ENCODE data around the gene CLIC5.

The CLIC5 gene

DNA sequence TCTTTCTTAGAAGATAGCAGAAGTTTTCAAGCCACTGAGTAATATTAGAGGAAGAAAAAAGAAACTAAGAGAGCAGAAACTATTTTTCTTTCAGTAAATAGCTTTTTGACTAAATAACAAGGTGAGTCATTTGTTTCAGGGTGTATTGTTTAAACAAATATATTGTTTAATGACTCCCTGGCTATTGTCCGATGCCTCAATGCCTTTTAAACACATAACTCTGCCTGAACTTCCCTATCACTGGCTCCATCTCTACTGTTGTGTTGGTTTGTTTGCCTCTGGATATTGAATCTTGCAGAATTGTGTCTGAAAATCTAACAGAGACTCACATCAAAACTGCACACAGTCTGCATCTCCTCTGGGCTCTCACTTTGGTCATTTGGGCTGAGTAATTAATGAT, 19.6 kb upstream of the CLIC5 start:
- DNase-seq (ENCODE audit: low spot score): no peak

DNA sequence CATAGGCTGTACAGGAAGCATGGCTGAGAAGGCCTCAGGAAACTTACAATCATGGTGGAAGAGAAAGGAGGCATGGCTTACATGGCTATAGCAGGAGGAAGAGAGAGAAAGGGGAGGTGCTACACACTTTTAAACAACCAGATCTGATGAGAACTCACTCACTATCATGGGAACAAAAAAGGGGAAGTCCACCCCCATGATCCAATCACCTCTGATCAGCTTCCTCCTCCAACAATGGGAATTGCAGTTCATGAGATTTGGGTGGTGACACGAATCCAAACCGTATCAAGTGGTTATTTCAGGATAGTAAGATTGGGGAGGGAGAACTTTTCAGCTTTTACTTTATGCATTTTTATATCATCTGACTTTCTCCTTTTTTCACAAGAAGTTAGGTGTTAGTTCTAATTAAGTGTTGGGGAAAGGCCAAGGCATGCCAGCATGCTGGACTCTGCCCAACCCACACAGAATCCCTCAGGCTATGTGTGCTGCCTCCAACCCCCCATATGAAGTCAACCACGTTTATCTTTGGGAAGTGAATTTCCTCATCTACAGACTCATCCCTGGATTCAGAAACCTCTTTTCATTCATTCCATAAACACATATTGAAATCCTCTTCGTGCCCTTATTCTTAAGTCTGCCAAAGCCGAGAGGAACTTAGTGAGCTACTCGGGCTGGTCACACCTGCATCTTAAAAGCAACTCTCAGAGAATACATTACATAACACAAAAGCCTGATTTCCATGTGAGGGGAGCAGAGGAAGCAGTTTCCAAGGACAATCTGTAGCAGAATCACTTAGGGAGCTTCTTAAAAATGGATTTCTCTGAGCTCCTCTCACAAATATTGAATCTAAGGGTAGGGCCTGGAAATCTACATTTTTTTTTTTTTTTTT, 16.7 kb upstream of the CLIC5 start:
- DNase-seq (ENCODE audit: low spot score): no peak

DNA sequence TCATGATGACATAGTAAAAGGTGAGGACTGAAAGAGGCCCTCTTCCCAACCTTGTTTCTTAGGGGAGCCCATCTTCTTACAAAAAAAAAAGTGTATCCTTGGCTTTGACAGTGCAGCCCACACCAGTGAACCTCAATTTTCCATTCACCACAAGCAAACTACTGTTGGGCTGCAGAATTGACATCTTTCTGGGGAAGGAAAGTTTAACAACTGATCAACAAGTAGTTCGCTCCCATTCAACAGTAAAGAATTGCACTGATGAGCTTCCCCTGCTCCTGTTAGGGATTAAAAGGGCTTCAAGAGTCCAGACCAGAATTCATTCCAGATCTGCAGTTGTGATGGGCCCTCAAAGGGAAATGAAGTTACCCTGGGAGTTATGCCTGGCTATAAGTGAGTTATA, 13.9 kb upstream of the CLIC5 start:
- no peak for DNase-seq (ENCODE audit: low spot score)

DNA sequence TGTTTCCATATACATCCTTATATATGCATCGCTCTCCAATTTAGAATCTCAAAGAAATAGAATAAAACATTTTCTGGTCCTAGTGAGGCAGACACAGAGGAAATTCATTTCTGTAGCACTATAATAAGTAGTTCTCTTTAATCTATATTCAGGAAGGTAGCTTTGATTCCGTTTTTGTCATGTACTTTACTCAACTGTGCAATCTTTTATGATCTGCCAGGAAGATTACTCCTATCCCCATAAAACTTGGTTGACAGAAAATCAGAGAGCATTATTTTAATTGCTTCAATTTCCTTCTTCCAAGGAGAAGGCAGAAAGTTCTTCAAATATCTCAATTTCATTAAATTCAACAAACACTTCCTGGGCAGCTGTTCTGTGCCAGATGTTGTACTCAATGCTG, 10.6 kb upstream of the CLIC5 start:
- DNase-seq (ENCODE audit: low spot score): no peak

DNA sequence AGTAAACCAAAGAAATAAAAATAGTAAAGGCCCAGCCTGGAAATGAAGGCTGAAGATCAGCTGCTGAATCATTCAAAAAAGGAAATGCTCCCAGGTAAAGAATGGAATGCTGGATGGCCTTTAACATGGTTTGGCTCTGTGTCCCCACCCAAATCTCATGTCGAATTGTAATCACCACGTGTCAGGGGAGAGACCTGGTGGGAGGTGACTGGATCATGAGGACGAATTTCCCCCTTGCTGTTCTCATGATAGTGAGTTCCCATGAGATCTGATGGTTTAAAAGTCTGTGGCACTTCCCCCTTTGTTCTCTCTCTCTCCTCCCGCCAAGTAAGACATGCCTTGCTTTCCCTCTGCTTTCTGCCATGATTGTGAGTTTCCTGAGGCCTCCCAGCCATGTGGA, 9.9 kb upstream of the CLIC5 start:
- DNase-seq (ENCODE audit: low spot score): no peak

DNA sequence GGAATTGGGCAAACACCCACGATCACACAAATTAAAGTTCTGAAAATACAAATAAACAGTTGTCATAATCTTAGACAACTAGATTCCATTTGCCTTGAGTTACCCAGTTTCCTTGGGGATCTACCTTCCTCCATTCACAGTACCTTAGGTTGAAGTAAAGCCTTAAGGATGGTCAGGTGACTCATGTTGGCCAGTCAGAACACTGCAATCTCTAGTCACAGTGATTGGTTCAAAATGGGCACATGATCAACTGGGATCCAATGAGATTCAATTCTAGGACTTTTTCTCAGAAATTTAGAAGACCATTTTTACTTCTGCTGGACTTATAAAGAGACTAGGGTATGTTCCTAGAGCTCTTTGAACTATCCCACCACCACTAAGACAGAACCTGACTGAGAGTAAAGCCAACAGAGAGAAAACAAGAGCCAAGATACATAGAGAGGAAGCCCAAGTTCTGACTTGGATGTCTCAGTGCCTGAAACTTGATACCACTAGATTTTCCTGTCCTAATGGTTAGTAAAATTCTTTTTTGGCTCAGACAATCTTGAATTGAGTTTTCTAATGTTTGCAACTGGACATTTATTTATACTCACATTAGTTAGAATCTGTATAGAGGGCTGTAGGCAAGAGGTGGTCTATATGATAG, 8.6 kb upstream of the CLIC5 start:
- peak; percentile 47 for DNase-seq (ENCODE audit: low spot score)

DNA sequence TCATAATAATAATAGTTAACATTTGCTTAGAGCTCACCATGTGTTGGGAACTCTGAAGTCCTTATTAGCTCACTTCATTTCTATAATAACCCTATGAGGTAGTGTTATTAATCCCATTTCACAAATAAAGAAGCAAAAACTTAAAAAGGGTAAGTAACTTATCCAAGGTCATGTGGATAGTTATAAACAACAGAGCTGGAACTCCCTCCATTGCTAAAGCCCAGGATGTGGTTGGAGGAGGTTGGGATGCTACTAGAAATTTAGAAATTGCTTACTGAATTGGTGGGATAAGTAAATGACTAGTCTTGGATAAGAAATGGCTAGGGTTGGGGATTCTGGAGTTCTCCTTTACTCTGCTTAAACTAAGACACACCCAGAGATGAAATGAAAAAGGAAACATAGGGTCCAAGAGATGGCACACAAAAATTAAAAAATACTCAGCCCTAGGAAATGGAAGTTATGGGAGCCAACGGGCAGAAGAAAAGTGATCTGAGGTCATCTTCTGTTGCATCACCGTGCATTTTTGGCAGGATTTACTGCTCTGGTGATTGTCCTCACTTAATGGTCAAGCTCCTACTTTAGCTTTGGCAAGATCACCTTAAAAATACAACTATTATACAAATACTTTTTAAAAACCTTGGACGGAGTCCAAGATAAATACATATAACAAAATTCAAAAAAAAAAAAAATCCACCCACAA, 7.7 kb upstream of the CLIC5 start:
- no peak for DNase-seq (ENCODE audit: low spot score)

DNA sequence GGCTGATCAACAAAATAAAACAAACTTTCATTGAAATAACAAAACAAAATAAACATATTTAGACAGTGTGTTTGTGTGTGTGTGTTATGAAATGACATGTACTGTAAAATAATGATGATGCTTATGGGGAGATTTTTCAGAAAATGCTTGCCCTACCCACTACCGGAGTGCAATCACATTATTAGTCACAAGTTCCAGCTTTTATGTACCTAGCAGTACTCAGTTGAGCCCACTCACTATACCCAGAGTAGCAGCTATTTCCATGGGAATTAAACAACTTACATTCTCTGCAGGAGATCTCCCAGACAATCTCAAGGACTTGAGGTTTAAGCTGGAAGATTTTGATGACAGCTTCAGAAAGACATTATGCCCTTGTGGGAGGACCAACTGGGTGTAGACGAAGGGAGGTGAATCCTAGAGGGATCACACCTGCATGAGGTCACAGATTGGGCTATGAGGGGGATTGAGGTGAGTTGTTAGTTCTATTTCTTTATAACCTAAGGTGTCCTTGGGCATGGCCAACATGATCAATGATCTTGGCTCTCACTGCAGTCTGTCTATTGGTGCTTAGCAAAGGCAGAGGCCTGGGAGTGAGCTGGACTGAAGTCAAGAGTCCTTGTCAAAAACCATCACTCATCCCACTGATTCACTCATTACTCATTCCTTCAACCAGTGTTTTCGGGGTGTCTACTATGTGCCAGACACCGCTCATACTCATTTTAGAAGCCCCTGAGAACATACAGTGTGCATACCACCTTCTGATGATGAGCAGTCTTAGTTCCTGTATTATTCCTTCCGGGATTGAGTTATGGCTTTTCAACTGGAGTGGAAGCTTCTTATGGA, 6.7 kb upstream of the CLIC5 start:
- DNase-seq (ENCODE audit: low spot score): no peak

DNA sequence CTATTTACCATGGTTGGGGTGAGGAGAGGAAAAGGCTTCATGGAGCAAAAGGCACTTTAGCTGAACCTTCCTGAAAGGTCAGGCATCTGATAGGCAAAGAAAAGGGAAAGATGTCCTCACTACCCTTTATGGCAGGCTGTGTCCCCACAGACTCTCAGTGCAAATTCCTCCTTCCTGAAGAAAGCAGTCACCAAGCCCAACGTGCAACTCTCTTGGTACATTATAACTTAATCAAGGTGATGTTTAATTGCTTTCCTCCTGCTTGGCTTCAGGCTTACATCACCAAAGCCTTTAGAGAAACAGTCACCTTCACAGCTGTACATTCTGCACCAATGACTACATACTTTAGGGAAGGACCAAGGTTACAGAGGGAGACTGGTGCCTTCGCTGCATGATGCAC, 2.1 kb upstream of the CLIC5 start:
- DNase-seq (ENCODE audit: low spot score): no peak

DNA sequence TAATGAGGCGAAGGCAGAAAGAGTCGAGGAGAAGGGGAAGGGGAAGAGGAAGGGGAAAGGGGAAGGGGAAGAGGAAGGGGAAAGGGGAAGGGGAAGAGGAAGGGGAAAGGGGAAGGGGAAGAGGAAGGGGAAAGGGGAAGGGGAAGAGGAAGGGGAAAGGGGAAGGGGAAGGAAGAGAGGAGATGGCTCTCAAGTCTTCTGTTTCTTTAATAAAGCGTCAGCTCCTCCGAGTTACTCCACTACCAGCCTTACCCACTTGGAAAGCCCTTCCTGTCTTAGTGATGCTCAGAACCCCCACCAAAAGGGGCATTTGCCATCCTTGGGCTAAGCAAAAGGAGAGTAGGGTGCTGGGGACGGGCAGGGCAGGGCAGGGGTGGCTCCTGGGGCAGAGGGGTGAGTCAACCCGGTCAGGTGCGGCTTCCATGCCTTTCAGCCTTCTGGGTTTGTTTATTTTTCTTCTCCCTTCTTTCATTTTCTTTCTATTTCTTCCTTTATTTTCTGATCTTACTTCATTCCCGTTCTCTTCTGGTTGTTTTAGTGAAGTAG, 476 bp upstream of the CLIC5 start:
- DNase-seq (ENCODE audit: low spot score): no peak

DNA sequence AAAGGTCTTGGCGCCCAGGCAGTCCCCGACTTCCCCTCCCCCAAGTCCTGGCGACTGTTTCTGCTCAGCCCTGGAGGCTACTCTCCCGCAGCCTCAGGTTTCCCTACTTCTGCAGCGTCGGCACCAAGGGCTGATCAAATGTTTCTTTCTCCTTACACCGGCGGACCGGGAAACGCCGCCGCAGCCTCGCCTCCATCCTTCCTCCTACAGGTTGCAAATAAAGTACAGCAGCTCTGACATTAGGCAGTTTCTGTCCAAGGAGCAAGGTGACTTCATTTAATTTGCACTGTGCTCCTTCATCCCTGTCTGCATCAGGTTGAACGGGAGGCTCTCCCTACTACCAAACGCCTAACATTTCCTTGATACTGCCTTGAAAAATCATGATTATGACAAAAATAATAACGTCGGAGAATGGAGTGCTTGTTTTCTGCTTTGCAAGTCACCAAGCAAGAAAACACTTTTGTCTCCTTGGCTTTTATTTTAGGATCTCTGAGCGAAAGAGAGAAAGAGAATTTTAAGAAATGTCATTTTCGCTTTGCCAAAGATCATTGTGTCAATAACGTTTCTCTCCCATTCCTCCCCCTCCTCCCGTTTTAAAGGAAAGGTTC, 1.0 kb downstream of the CLIC5 start:
- DNase-seq (ENCODE audit: low spot score): no peak

DNA sequence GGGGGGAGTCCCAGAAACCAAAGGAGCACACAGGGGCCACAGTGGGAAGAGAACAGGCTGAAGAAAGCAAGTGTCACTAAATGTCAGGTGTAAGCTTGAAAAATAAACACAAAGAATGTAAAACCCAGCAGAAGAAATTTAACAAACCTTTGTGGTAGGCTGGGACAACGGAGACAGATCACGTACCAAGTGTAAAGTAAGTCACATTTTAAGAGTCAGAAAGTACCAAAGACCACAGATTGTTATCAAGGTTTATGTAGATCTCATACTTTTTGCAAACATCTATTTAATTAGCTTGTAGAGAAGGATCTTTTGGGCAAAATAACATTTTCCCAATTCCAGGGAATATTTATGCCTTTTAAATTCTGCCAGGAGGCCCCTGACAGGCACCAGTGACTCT, 1.6 kb downstream of the CLIC5 start:
- DNase-seq (ENCODE audit: low spot score): no peak

DNA sequence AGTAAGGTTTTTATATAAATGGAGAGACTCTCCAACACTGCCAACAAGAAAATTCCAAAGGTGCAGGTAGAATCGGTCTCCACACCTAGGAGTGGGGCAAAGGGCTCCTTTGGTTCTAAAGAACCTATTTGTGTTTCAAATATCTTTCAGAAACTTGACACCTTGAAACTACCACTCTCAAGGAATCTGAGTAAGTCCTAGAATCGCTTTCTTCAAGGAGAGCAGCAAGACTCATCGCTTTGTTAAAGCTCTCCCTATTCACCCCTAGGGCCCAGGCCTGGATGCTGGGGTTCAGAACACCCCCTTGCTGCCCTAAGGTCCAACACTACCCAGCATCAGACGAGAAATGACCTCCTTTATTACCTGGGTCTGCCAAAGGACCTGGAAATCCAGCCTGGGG, 2.0 kb downstream of the CLIC5 start:
- no peak for DNase-seq (ENCODE audit: low spot score)

DNA sequence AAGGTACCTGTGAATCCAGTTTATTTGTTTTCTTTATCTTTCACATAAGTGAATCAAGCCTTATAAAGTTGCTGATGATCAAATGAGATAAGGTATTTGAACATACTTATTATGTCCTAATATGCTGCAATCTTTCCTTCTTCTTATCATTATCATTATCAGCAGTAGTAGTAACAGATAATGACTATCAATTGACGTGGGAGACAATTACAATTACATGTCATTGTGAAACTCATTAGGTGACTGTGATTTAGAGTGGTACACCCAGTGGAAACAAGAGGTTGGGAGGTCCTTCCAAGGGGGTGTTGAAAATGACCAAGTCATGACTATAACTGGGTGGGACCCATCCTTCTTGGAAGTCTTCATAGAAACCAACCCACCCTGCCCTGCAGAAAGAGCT, 2.8 kb downstream of the CLIC5 start:
- DNase-seq (ENCODE audit: low spot score): no peak

DNA sequence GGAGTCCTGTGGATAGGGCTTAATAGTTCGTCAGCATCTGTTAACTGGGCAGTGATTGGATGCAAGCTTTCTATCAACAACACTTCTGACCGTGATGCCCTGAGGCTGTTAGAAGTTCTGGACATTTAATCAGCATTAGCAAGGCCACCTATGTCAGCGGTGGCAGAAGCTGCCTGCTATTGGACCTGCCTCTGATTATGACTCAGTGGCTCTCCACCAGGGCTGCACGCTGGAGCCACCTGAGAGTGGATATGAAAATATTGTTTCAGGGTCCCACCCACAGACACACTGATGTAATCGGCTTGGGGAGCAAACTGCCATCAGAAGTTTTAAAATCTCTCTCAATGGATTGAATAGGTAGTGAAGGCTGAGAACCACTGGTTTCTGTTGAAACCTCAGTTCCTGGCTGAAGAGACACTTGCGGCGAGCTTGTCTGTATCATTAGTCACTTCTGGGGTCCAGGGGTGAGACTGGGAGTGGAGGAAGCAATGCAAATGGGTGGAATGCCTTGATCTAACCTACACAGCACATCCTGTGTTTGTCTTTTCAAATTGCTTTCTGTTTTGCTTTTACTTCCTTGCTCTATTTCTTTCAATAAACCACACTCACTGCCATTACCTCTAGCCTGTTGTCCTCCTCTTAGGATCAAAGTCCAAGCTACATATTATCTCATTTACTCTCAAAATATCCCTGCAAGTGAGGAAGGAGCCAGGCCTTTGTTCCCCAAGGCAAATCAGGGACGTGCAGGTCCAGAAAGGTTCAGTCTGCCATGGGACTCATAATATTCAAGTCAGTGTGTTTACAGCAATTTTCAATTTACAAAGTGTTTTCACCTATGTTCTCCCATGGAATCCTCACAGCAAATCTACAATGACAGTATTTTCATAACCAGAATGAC, 4.2 kb downstream of the CLIC5 start:
- DNase-seq (ENCODE audit: low spot score): no peak

DNA sequence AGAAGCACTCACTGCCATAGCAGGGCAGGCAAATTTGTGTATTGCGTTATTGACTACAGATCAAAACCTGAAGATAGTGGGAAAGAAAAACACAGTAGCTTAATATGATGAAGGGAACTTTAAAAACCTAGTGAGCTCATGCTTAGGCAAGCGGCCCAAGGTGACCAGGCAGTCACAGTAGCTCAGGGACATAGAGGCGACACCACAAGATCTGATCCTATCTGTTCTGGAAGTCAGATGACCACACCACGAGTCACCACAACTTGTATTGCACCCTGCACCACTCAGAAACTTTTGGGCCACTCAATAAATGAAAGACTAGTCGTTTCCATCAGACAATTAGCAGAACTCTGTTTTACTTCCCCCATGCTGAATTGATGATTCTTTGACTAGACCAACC, 4.9 kb downstream of the CLIC5 start:
- no peak for DNase-seq (ENCODE audit: low spot score)

DNA sequence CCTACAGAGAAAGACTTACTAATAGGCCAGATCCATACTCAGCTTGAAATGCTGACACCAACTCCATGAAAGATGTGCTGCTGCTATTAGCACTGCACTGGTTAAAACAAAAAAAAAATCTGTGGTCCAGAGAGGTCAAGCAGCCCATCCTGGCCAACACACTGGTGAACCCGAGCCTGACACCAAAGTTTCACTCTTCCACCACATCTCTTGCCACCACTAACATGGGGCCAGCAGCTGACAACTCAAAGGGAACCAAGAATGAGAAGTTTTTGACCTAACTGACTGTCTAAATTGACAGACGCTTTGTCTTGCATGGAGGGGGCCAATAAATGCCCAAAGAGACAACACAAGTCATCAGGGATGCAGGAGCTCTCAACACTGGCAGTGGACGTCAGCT, 5.4 kb downstream of the CLIC5 start:
- no peak for DNase-seq (ENCODE audit: low spot score)

DNA sequence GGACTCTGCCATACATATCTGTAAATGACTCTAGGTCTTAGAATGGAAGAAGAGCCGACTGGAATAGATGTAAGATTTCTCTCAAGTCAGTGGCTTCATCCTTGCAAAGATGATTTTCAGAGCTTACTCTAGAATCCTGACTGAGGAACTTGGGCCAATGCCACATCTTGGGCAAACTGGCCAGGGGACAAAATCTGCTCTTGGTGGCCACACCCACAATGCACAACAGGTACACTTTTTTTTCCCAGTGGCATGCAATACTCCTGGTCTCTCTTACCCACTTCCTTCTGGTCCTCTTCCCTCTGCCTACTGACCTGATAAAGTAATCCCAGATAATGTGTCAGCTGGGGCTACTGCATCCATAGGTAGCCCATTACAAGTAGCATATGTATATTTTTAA, 13.4 kb downstream of the CLIC5 start:
- DNase-seq (ENCODE audit: low spot score): no peak

DNA sequence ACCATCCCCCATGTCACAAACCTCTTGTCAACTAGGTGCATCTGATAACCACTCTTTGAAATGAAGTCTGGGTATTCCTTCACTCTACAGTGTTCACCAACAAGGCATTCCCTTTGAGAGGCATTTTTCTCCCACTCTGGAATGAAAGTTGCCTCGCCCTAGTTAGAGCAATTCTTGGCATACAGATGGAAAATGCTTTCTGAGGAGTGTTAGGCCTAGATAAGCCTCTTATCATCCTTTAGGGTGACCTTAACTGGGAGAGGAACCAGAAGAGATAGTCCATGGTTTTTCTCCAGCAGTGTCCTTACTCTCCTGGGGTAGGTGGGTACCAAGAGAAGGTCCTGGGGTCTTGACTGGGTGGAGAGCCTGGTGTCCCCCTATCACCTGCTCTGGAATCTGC, 14.8 kb downstream of the CLIC5 start:
- no peak for DNase-seq (ENCODE audit: low spot score)

DNA sequence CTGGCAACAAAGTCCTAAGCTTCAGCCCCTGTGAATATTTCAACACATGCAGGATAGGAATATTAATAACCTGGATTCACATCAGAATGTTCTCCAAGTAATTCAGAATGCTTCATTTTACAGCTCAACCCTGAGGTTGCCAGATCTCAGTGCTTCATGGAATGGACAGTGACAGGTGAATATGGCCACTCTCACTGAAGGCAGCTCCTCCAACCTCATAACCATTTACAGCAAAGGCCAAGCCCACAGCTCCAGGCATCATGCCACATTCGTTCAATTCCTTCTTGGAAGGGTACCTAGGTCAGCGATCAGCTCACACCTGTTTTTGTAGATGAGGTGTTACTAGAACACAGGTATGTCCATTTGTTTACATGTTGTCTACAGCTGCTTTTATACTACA, 17.1 kb downstream of the CLIC5 start:
- DNase-seq (ENCODE audit: low spot score): no peak

Data from NAMALWA (cell line).